Measurements from ENCODE around the gene ADPRH.

DNA sequence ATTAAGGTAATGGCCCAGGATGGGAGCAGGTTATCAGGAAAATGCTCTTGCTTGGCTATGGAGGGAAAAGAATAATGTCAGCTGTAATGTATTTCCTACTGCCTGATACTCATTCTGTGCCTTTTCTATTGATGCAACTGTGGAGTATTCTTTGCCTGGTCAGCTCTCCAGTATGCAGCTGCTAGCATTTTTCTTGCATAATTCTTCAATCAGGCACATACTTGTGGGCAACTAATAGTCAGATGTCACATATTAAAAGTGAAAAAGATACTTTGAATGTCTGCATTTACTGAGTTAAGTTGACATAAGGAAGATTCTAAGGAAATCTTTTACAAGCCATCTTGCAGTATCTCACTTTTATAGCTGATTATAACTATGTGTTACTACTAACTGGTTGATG lies 49.4 kb upstream of the ADPRH start:
- TF ChIP-seq FOXM1 (IDR thresholded peaks at IDR 0.05; ENCODE audit: borderline replicate concordance) (no peak), ZNF384 (IDR thresholded peaks at IDR 0.05) (no peak), TARDBP (IDR thresholded peaks at IDR 0.05) (no peak), BHLHE40 (IDR thresholded peaks at IDR 0.05; ENCODE audit: borderline replicate concordance) (no peak), ELF4 (IDR thresholded peaks at IDR 0.05) (no peak), HDGF (IDR thresholded peaks at IDR 0.05; ENCODE audit: borderline replicate concordance) (no peak), FOXA1 (IDR thresholded peaks at IDR 0.05) (no peak), FOXK2 (IDR thresholded peaks at IDR 0.05) (no peak), ARNT (IDR thresholded peaks at IDR 0.05) (no peak), LEF1 (IDR thresholded peaks at IDR 0.05; ENCODE audit: borderline replicate concordance) (no peak), L3MBTL2 (conservative IDR thresholded peaks at IDR 0.05) (no peak), SP1 (IDR thresholded peaks at IDR 0.05) (no peak)
- TF ChIP-seq, protein P1, sequence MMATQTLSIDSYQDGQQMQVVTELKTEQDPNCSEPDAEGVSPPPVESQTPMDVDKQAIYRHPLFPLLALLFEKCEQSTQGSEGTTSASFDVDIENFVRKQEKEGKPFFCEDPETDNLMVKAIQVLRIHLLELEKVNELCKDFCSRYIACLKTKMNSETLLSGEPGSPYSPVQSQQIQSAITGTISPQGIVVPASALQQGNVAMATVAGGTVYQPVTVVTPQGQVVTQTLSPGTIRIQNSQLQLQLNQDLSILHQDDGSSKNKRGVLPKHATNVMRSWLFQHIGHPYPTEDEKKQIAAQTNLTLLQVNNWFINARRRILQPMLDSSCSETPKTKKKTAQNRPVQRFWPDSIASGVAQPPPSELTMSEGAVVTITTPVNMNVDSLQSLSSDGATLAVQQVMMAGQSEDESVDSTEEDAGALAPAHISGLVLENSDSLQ (IDR thresholded peaks at IDR 0.05): no peak

Data from HEK293T (cell line).